Pancreas (tissue), 10 donors: ENCODE data around the gene VENTX. TPM values are rescaled to one million over a fixed set of nuclear protein-coding genes. Genes with fewer than 3 reads are reported as not detected.
A peak's percentile ranks its signal among the peaks of the same experiment; 100 is the strongest.

Source experiments
- ATAC-seq, 4 donors: fragments of 200-7000 bp; cut with Tn5 transposase; one replicate each; pipeline versions ENCODE4 v1.8.0 to v1.9.1; 2020; ENCODE audit warnings: mild to moderate bottlenecking in 4 of 4, moderate library complexity in 4 of 4
- DNase-seq, 6 donors: peaks; one replicate each; pipeline ENCODE4 v3.0.0-alpha.2; 2020
- FAIRE-seq: peaks from 2 replicates; lab custom pipeline; 2012; peaks lifted over from hg19 to GRCh38; lab: Jason Lieb, UNC
- H3K27ac ChIP-seq, 4 donors: fragments of 200-600 bp; sonication (generic); 1 replicate in 3 of 4; 2 replicates in 1 of 4; pipeline versions ENCODE4 v1.5.0 to v1.8.0; 2020
- H3K27me3 ChIP-seq, 4 donors: fragments of 200-600 bp; one replicate each; pipeline ENCODE4 v1.8.0; 2021
- H3K36me3 ChIP-seq, 3 donors: fragments of 200-600 bp; sonication (generic) in 1 of 3; one replicate each; pipeline versions ENCODE4 v1.5.0 to v1.8.0; 2020 to 2021
- H3K4me1 ChIP-seq, 3 donors: fragments of 200-600 bp; one replicate each; pipeline ENCODE4 v1.8.0; 2021
- H3K4me3 ChIP-seq, 4 donors: fragments of 200-600 bp; sonication (generic) in 2 of 4; one replicate each; pipeline versions ENCODE4 v1.5.0 to v1.8.0; 2020 to 2021
- H3K9me3 ChIP-seq, 4 donors: fragments of 200-600 bp; one replicate each; pipeline ENCODE4 v1.8.0; 2021
- CTCF ChIP-seq, 4 donors: fragments of 200-600 bp; sonication (generic) in 3 of 4; IDR thresholded peaks; one replicate each; pipeline versions ENCODE4 v1.5.0 to v1.8.0; 2021; ENCODE audit warnings: antibody characterized with exemption in 4 of 4
- WGBS, 2 donors: extraction: QIAGEN DNeasy Blood & Tissue Kit; methylation state at CpG; one replicate each; pipeline ENCODE4 v1.1.7; 2013; 5-methylcytosine and 5-hydroxymethylcytosine counted together
- intact Hi-C, 3 donors: fragments of 100-400 bp; cut with DNase I; formaldehyde crosslinking; loops; one replicate each; pipeline versions ENCODE4 v1.11.1 to v1.14.2; 2022
- polyA plus RNA-seq, 2 donors: library from polyadenylated mRNA; stranded (reverse); fragments of 200-250 nt; gene quantifications; one replicate each; pipeline ENCODE4 v1.2.3, GENCODE V29; 2013
- total RNA-seq, 6 donors: library from RNA; stranded (reverse); fragmentation: NEBNext Ultra II Directional in 4 of 6; extraction: Animal tissue kit (Norgen Biotek cat#: 25700) in 4 of 6; gene quantifications; one replicate each; pipeline versions ENCODE4 v1.2.1 to v1.2.4, GENCODE V29; 2021 to 2023
- donor health status: healthy with polysubstance abuse.
- donor health status: DM: no; HTN: no; CAD: no; lungs with moderate emphysema.
- donor health status: DM: no; HTN: no; CAD: no.
- donor health status: control.
- donor health status: control.
- donor health status: Bipolar disorder and iron deficiency.
- donor health status: DM: yes; HTN: yes; CAD: no.
- donor health status: DM: no; HTN: no; CAD: no.
- donor health status: DM: no; HTN: no; CAD: no.
- donor health status: DM: yes; HTN: yes; CAD: no.

The VENTX gene
- under 1 TPM; 0.09 to 0.62 (median 0.34) TPM for total RNA-seq
- polyA plus RNA-seq = 1 to 10 TPM in 1 of 2 donors, under 1 TPM in 1; 0.66 to 1.3 TPM

GRCh38 chr10:133237588-133238465, at the start of gene VENTX:
Gene VENTX, plus strand, starts transcription at chr10:133237855. Its CDS starts 60 bp downstream, at chr10:133237915.
- Histone ChIP-seq H3K36me3 (no peaks in the 10 kb centered on the region), H3K27me3 (peaks cover 0 to 28% (median 4%) of the 10 kb centered on the region in 4 donors), H3K4me1 (peaks cover 0 to 4% (median 0%) of the 10 kb centered on the region in 3 donors), H3K27ac (no peak within 1 kb of the TSS), H3K4me3 (peak within 1 kb of the TSS in 2 of 4 donors; percentile 12 to 36), H3K9me3 (no peaks in the 10 kb centered on the region)
- DNase-seq (no peak), FAIRE-seq (no peak), ATAC-seq (no peak)
- intact Hi-C loops = no loop called here
- TF ChIP-seq CTCF (IDR thresholded peaks at IDR 0.05) = no peak
- WGBS, 2 donors = 3 to 6% methylated on average over 47 to 60 of the region's 60 CpGs

- Histone ChIP-seq H3K4me1 (no peaks in the 10 kb centered on the region), H3K9me3 (no peaks in the 10 kb centered on the region), H3K36me3 (no peaks in the 10 kb centered on the region), H3K27me3 (peaks cover 0 to 3% (median 0%) of the 10 kb centered on the region in 4 donors), H3K4me3 (no peak overlapping the region), H3K27ac (no peak overlapping the region)
- 70 to 78% methylated on average over 38 of the region's 38 CpGs for WGBS, 2 donors
- DNase-seq (peak in 1 of 6 donors; percentile 65), ATAC-seq (no peak), FAIRE-seq (no peak)
- TF ChIP-seq CTCF (IDR thresholded peaks at IDR 0.05) = no peak
- intact Hi-C loops = no loop called here
Observed at GRCh38 chr10:133187906-133188681, 49.6 kb upstream of the VENTX start.

GRCh38 chr10:133189256-133189655, 48.4 kb upstream of the VENTX start:
- ATAC-seq = no peak
- H3K36me3 ChIP-seq = no peaks in the 10 kb centered on the region
- WGBS, 2 donors = 74 to 79% methylated on average over 22 of the region's 22 CpGs
- intact Hi-C loops = no loop called here
- no peak for TF ChIP-seq CTCF (IDR thresholded peaks at IDR 0.05)
- no peaks in the 10 kb centered on the region for H3K9me3 ChIP-seq
- peaks cover 0 to 3% (median 0%) of the 10 kb centered on the region in 4 donors for H3K27me3 ChIP-seq
- DNase-seq = peak in 1 of 6 donors; percentile 69
- no peaks in the 10 kb centered on the region for H3K4me1 ChIP-seq
- no peak overlapping the region for H3K27ac ChIP-seq
- H3K4me3 ChIP-seq = no peak overlapping the region
- no peak for FAIRE-seq

- no peaks in the 10 kb centered on the region for H3K4me1 ChIP-seq
- WGBS, 2 donors = 67 to 72% methylated on average over 13 to 14 of the region's 14 CpGs
- peaks cover 0 to 3% (median 0%) of the 10 kb centered on the region in 4 donors for H3K27me3 ChIP-seq
- intact Hi-C loops = no loop called here
- H3K36me3 ChIP-seq = no peaks in the 10 kb centered on the region
- ATAC-seq (no peak), DNase-seq (no peak), FAIRE-seq (no peak)
- no peak overlapping the region for H3K4me3 ChIP-seq
- no peak overlapping the region for H3K27ac ChIP-seq
- TF ChIP-seq CTCF (IDR thresholded peaks at IDR 0.05) = no peak
- no peaks in the 10 kb centered on the region for H3K9me3 ChIP-seq
Observed at GRCh38 chr10:133189726-133190125, 47.9 kb upstream of the VENTX start.
